ENCODE results near the gene RASSF3.

DNA sequence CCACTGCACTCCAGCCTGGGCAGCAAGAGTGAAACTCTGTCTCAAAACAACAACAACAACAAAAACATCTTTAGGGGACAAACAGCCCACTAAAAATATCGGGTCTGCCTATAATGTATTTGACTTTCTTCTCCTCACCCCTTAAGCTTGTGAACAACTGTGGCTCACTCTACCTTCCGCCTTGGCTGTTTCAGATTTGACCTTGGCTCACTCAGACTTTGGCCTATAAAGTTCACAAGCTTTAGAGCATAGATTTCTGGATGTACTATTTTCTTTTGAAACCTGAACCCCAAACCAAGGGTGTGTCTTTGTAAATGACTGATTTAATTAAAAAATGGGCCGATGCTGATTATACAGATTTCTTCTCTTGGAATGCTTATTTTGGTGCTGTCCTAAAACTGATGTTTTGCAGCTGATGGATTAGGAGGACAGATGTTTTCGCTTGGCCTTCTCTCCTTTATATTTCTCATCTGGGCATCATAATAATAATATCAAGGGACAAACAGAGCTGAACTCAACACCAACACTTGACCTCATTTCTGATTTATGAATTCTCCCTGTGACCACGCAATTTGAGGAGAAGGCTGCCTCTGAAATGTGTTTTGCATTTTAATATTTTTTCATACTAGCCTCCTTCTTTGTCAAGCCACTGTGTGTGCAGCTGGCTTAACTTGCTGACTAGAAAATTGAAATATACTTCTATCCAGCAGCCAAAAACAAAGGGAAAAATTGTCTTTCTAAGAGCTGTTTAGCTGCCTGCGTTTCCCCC, 40.2 kb upstream of the RASSF3 start:
- no peak for TF ChIP-seq CTCF (IDR thresholded peaks at IDR 0.05)
- no peak for TF ChIP-seq POLR2A (IDR thresholded peaks at IDR 0.05)

Measured in body of pancreas (tissue), 4 donors.